Activated CD4-positive, CD25-positive, alpha-beta regulatory T cell treated with anti-CD3 and anti-CD28 coated beads, Interleukin-2, amount 50 U/mL, for 24 hours (primary cell): Measurements from ENCODE around the gene DMD.
"Not testable (repeated sequence)": the region's sequence is repeated elsewhere in the genome, so short reads cannot be mapped to it uniquely, and the experiment has no call there.

Experiments
- ATAC-seq, 2 donors: fragments of 150-1000 bp; cut with Tn5 transposase; one replicate each; pipeline ENCODE4 v1.10.0; 2021; ENCODE audit warnings: mild to moderate bottlenecking in 1 of 2, moderate library complexity in 1 of 2

DMD gene

DNA sequence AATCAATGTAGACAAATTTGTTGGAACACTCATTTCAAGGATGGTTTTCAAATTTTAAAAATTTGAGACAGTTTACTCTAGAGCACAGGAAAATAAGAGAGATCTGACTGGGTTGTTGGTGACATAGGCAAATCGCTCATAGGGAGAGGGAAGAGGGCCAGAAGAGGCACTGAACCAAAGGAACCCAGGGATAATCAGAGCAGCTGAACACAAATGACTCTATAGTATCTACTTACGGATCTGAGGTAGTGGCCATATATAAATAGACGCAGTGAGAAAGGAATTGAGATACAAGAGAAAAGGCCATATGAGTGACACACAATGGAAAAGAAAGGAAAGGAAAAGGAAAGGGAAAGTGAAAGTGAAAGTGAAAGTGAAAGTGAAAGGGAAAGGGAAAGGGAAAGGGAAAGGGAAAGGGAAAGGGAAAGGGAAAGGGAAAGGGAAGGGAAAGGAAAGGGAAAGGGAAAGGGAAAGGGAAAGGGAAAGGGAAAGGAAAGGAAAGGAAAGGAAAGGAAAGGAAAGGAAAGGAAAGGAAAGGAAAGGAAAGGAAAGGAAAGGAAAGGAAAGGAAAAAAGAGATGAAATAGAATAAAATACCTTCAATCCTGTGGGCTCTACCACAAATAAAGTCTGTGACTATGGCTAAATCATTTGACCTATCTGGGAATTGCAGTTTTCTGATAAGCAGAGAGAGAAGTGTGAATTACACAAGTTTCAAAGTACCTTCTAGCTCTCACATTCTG, 759.2 kb downstream of the DMD start:
- no peak for ATAC-seq

DNA sequence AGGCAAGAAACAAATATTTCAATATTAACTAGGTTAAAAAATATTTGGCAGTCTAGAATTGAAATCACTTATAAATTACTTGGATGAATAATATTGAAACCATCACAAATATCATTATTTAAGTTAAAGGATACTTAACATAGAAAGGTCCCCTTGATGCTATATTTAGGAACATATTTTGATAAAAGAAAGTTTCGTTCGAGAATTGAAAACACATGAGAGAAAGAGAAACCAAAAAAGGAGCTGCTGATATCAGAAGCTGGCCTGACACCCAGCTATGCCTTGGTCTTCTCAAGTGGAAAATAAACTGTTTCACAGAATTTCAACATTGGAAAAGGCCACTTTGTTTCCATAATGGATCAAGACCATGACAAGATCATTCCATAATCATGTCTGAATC, 762.4 kb downstream of the DMD start:
- peak; percentile 43 to 58 for ATAC-seq

DNA sequence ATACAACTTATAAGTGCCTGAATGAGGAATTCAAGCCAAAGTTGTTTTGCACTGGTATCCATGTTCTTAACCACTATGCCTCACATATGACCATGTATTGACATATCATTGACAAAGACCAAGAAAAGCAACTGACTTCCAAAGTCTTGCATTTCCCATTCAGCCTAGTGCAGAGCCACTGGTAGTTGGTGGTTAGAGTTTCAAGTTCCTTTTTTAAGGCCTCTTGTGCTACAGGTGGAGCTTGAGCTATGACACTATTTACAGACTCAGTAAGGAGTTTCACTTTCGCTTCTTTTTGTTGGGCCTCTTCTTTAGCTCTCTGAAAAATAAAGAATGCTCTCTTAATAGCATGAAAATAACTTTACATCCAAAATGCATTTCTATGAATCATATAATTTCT, 763.0 kb downstream of the DMD start:
- ATAC-seq, result peak; percentile 66 to 84

DNA sequence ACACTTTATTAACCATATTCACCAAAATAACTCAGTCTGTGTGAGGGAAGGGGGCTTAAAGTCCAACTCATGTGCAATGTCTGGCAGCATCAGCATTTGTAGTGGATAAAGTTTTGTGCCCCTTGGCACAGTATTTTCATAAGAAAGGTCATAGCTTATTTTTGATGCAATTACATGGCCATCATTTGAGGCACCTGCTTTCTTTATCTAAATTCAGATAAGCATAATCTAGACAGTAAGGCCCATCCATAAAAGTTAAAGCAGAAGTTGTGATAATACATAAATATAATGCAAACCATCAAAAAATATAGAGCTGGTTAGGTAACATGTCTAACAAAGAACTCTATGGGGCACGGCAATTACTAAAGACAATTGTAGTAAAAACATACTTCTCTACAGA, 763.7 kb downstream of the DMD start:
- no peak for ATAC-seq

DNA sequence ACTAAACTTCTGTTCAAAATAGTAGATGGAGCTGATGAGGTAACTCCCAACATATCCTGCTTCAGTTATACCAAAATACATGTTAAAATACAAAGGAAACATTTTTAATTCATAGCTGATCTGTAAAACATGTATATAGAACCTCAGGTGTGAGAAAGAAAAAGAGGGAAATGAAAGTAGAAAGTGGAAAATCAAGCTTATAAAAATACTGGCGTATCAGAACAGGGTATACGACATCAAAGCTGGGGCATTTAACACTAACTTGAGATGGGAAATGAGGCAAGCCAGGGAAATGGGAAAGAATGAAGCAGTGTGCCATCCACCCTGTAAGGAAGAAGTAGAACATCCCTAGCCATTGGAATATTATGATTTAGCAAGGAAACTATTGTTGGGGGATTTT, 767.5 kb downstream of the DMD start:
- ATAC-seq, result no peak

DNA sequence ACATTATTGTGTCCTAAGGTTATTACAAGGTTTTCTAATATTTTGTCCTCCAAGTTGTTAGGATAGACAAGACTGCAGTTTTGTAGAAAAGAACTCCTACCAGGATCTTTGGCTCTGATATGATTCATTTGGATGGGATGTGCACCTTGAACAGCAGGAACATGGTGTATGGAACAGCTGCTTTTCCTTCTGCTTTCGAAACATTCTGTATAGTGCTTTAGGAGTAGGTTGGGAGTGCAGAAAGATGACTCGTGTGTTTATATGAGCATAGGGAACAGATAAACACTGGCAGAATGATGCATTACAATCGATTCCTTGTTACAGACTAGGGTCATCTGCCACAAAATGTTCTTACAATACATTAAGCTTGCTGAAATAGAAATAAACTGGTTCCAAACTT, 790.1 kb downstream of the DMD start:
- ATAC-seq, result no peak

DNA sequence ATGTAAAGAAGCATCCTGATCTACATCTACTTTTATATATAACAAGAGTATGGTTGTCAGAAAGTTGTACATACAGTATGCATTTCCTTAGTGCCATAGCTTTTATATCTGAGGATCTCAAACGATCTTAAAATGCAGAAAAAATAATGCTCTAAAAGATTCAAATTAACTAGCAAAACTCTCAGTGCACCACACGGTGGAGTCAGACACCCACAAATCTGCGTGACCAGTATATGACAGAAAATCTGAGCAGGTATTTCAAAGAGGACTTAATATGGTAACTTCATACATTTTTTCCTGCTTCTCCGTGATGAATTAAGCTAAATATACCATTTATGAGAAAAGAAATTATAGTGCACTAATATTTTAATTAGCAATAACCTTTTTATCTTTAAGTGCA, 803.0 kb downstream of the DMD start:
- ATAC-seq, result no peak

DNA sequence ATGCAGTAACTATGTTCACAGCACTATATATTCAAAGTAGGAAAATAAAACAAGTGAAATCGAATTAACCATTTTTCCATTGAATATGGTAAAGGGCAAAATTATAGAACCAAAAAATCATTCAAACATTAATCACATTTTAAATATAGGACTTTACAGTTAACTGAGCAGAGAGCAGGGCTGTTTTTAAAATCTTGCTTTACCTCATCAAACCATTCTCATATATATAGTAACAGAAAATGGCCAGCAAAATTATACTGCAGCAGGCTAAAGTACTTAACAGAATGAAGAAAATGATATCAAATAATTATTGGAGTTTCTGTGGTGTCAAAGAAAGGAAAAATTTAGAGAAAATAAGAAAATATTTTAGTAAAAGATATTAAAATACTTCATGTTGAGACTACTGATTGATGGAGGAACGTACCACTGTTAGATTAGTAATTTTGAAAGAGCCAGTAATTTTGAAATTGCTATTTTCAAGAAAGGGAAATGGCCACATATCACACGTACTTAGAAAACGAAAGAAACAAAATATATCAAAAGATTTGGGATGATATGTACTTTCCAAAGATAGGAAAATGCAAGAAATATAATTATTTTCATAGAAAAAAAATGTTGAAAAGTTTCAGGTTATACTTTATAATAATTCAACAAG, 813.7 kb downstream of the DMD start:
- no peak for ATAC-seq

DNA sequence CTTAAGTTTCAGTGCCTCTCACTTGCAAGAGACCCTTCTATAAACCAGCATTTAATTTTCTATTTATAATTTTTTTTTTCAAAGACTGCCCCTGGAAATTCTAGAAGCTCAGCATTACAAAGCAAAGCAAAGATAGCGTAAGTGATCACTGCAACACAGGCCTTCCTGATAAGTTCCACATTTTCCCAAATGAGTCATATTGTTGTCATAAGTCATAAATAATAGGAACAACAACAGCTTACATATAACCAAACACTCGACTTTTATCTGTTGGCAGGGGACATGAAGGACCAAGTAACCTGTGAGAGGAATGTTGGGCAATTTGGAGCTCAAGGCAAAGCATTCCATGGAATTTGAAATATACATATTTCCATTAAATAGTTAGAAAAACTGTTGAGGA, 815.5 kb downstream of the DMD start:
- no peak for ATAC-seq

DNA sequence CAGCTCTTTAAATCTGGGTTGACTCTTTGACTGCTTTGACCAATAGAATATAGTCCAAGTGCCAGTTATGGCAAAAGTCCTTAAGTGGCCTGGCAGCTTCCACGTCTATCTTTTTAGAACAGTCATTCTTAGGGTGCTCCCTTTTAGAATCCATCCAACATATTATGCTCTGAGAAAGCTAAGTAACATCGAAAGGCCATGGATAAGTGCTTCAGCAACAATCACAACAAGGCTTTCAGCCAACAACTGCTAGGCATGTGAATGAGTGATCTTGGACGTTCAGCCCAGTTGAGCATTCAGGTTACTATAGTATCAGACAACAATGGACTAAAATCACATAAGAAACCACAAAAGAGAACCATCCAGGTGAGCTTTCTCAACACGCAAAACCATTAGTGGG, 818.7 kb downstream of the DMD start:
- no peak for ATAC-seq

DNA sequence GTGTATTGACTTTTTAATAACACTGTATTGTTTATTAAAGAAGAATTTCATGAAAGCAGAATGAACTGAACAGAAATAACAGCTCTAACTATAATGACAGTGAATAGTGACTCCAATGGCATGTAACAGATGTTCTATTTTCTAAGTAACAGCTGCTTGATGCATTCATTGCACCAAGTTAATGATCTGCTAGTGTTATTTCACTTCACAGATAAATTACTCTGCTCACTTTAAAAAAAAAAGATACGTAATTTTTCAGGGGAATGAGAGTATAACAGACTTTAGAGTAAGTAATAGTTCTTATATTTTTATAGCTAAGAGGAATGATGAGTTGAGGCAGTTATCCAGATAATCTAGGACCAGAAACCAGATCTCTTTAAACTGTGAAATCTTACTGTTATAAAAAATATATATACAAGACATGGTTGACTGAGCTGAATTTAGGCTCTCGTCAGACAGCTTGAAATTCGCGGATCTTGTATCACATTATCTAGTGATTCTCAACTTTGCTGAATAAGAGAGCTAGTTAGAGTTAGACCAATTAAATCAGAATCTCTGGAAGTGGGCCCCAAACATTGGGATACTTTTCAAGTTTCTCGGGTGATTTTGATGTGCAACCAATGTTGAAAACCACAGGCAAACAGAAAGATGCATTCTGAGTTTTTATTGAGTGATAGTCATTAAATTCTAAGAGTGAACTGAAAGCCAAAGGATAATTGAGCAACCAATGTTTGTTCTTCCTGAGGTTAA, 840.7 kb downstream of the DMD start:
- no peak for ATAC-seq

DNA sequence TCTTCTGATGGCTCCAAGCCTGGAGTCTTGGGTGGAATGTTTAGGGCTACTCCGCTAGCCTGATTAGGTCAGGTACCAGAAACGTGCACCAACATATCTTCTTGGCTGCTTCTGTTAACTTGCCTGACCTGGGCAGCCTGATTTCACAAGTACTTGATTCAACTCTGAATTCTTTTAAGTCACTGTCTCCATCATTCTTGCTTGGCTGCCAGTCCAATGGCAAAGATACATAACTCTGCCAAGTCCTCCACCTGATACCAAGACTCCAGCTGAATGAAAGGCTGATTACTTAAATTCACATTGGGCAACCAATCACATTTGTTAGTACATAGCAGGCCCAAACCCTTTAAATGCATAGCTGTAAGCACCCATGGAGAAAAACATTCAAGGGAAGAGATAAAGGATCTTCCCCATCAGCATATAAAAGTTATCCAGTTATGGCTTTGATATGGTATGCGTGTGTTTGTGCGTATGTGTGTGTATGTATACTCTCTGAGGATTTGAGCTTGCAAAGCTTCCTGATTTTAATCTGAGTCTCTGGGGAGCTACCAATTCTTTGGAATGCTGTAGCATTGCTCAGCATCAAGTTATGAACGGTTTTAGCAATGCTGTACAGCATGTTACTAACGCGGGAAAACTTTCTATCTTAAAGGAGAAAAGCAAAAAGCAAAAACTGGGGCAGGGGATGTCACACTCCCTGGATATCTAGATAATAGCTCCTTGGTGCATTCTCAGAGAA, 917.2 kb downstream of the DMD start:
- ATAC-seq, result no peak

DNA sequence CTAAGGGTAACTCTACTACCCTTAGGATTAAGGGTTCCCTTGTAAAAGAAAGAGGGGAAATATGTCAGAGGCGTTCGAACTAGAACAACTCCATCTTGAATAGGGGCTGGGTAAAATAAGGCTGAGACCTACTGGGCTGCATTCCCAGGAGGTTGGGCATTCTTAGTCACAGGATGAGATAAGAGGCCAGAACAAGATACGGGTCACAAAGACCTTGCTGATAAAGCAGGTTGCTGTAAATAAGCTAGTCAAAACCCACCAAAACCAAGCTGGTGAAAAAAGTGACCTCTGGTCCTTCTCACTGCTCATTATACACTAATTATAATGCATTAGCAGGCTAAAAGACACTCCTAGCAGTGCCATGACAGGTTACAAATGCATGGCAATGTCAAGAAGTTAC, 922.0 kb downstream of the DMD start:
- ATAC-seq, result no peak

DNA sequence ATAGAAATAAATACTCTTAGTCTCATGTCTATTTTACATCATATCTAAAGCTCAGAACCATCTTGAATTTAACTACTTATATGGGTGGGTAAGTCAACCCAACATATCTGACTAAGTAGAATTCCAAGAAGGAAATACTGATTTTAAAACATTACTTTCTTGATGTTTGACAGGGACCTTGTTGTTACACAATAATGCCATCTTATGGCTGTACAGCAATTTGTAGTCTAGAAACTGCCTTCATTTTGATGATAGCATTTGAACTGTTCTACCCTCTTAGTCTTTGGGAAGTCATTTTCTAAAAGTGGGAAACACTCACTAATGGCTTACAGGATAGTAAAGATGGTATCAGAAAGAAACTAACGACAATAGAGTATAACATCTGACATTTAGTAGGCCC, 929.5 kb downstream of the DMD start:
- no peak for ATAC-seq

DNA sequence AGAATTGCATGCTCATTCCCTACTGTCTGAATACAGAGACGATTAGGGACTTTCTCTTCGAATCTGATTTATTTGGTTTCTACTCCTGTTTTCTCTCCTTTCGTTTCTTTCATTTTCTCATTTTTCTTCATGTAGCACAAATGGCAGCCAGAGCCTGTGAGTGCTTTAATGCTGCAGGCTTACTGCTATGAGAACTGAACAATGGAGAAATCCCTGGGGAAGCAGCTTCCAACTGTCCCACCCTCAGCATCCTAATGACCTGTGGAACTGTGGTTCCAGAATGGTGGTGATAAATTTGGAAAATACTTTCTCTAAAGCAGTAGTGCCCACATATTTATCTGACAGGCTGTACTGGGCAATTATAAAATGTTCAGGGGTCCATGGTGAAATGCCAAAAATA, 930.4 kb downstream of the DMD start:
- no peak for ATAC-seq

DNA sequence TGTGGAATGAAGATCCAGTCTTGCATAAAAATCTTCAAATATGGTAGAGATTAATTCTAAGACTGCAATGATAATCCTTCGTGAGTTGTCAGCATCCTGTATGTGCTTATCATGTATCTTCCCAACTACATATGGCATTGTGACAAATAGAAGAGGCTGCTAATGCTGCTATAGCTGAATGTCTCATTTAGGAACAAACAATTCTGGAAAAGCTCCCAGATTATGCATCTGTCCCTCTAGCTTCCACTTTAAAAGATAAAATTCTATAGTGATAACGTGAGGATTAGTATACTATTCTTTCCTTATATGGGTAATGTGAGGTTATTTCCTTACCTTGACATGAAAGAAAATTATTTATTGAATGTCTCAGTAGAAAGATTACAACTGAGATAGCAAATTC, 930.9 kb downstream of the DMD start:
- no peak for ATAC-seq

DNA sequence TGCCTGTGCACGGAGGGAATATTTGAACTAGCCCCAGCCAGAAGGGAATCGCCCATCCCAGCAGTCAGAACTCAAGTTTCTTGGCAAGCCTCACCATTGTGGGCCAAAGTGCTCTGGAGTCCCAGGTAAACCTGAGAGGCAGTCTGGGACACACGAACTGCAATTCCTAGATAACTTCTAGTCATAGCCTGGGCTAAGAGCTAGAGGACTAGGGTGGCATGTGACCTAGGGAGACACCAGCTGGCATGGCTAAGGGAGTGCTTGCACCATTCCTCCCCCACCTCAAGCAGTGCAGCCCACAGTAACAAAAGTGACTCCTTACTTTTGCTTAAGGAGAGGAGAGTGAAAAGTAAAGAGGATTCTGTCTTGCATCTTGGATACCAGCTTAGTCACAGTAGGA, 935.2 kb downstream of the DMD start:
- ATAC-seq, result no peak

DNA sequence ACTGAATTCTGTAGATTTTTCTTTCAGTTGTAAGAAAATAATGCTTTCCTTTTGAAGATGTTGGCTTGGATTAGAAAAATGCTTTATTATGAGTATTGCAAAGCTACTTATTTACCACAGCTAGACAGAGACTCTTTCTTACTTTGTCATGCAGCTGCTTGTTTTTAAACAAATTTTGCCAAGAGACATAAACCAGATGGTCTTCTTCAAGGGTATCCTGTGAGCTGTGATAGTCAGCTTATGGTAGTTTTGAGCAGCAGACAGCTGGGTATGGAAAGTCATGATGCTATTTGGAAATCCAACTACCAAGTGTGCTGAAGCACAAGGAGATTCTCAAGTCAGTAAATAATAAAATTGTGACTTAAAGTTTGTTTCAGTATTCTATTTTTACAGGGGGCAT, 941.5 kb downstream of the DMD start:
- ATAC-seq, result no peak

DNA sequence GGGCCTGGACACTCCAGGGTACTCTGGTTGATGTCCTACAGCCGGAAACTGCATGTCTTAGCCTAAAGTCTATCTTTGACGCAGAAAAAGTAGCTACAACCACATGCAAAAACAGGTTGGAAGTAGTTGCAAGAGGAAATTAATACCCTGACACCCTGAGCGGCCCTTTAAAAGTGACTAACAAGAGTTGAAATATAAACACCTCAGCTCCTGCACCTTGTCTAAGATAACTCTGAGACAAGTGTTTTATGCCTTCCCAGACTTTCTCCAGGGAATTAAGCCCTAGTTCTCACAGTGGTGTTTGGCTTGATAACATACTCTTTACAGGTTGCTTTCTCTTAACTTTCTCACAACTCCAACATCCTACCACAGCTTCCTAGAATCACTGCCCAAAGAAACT, 943.1 kb downstream of the DMD start:
- no peak for ATAC-seq

DNA sequence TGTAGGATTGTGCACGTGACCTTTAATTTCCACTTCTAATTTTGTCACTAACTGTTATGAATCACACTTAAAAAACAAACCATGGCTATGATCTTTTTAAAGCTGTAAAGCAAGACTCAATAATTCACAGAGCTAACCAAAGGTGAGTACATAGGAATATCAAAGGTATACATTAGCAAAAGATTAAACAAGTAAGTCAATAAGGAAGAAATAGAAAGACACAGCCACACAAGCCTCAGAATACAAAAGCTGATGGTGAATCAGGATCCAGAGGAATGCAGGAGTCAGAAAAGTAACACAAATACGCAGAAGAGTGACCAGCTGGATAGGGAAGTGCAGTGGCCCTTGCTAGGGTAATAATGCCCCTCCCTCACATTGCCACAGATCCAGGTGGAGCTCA, 943.6 kb downstream of the DMD start:
- no peak for ATAC-seq

DNA sequence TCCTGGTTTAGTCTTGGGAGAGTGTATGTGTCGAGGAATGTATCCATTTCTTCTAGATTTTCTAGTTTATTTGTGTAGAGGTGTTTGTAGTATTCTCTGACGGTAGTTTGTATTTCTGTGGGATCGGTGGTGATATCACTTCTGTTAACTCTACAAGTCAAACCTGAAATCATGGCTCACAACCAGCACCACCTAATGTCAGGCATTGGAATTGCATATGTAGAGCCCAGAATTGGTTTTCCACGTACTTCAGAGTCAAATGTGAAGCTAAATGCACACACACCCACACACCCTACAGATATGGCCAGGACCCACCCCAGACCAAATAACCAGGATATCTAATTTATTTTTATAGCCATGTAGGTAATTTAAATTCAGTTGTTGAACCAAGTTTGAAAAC, 964.7 kb downstream of the DMD start:
- ATAC-seq, result not testable (repeated sequence)

DNA sequence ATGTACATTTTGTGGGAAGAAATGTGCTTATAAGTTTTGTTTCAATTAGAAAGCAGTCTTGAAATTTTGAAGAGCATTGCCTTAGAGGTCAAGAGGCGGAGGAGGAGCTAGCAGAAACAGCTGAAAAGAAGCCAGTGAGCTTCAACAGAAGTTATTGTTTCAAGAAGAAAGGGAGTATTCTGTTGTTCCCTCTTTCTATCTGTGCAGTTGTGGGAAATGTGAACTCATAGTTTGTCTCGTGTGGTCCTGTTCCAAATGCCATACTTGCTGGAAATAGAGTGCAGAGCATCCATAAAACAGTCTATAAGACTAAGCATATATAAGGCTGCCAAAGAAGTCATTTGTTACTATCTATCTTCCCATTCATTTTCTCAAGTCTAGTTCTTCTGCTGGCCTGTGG, 1015.7 kb downstream of the DMD start:
- no peak for ATAC-seq

DNA sequence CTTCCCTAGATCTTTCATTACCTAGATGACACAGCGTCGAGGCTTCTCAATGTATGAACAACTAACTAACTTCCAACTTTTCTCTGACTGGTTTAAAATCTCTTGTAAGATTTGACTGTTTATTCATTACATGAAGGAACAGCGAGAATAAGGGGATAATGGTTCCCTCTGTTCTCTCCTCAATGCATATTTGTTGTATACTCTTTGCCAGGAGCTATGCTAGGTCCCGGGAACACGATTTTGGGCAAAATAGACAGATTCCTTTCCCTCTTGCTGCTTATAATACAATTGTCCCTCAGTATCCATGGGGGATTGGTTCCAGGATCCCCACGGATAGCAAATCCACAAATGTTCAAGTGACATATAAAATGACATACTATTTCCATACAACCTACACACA, 1020.0 kb downstream of the DMD start:
- no peak for ATAC-seq
